ENCODE results near the gene HIPK2. TPM values are rescaled to one million over a fixed set of nuclear protein-coding genes. Genes with fewer than 3 reads are reported as not detected.

Gene HIPK2
- polyA plus RNA-seq, 1 donor, result 12.6 TPM

DNA sequence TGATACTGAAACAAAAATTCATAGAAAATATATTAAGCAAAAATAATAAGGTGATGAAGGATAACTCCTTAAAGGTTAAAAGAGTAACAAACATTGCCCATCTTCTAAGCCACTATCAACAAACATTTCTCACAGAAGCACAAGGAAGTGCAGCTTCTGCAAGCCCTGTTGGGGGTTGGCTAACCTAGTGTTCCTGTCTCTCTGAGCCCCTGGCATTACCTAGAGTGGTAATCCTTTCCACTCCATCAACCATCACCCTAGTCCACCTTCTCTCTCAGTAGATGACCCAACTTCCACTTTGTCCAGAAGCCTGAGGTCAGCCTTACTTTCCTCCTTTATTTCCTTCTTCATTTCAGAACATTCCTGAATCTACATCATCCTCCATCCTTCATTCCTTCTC is 59.7 kb downstream of the HIPK2 start:
- H3K4me3 ChIP-seq (ENCODE audit: low read length), result no peak overlapping the region
- no peak overlapping the region for H3K27ac ChIP-seq (ENCODE audit: low read length)
- H3K27me3 ChIP-seq (ENCODE audit: control insufficient read depth, insufficient read depth, low read length), result no peaks in the 10 kb centered on the region
- no peak for DNase-seq
- H3K4me1 ChIP-seq (ENCODE audit: control insufficient read depth, insufficient read depth, low read length), result peaks cover 12% of the 10 kb centered on the region
- H3K9me3 ChIP-seq (ENCODE audit: control insufficient read depth, low read depth, low read length), result no peaks in the 10 kb centered on the region
- H3K36me3 ChIP-seq (ENCODE audit: control insufficient read depth, insufficient read depth, low read length), result peaks cover 34% of the 10 kb centered on the region

DNA sequence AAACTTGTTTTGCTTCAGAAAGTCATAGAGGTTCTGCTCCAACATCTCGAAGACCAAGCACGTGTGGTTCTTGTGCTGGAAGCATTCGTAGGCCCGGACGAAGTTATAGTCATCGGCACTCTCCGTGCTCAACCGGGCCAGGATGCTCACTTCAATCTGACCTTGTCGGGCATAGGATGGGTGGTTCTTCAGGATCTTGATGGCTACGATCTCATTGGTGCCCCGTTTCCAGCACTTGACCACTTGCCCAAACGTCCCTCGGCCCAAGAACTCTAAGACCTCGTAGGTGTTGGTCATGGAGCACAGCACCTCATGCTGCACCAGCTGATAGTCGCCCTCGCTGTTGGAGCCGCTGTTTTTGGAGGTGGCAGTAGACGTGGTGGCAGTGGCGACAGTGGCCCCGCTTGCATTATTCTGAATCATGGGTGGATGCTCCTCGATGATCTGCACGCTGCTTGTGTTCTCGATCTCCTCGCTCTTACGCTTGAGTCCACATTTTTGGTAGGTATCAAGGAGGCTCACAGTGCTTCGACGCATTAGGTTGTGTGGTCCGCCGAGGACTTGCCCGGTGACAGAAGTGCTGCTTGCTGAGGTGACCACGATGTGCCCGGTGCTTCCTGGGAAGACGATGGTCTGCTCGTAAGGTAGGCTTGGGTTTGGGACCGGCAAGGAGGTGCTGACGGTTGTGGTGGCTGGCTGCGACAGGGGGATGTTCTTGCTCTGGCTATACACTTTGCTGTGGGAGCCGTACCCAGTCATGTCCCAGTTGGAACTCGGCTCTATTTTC is 61.4 kb downstream of the HIPK2 start:
- WGBS (ENCODE audit: insufficient coverage, low lambda C conversion rate), result no CpG with 5 or more reads among the region's 39 CpGs
- no peak for DNase-seq
- Histone ChIP-seq H3K4me3 (ENCODE audit: low read length) (no peak overlapping the region), H3K4me1 (ENCODE audit: control insufficient read depth, insufficient read depth, low read length) (peaks cover 2% of the 10 kb centered on the region), H3K27me3 (ENCODE audit: control insufficient read depth, insufficient read depth, low read length) (no peaks in the 10 kb centered on the region), H3K27ac (ENCODE audit: low read length) (no peak overlapping the region), H3K9me3 (ENCODE audit: control insufficient read depth, low read depth, low read length) (no peaks in the 10 kb centered on the region), H3K36me3 (ENCODE audit: control insufficient read depth, insufficient read depth, low read length) (peaks cover 37% of the 10 kb centered on the region)

DNA sequence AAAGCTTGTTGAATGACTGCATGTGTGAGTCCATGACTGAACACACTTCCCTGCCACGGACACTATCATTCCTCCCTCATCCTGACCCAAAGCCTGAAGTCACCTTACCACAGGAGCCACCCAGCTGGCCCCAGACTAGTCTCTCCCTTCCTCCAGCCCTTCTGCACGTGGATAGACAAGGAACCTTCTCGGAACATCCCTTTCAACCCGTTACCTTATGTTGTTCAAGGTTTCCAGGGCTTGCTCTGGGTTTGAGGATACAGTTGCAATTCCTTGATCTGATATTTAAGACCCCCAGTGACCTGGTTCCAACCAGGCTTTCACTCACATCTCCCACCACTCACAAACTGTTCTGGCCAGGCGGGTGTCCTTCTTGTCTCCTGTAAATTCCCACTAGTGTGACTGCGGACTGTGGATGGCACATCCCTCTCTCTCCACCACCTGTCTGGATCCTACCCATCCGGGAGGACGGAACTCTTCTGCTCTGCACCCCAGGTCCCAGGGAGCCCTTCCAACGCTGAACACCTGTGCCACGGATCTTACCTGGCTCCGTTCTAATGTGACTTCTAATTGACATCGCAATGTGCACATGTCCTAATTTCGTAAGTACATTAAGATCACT is 62.5 kb downstream of the HIPK2 start:
- H3K27ac ChIP-seq (ENCODE audit: low read length), result no peak overlapping the region
- 100% methylated on average over 1 of the region's 13 CpGs for WGBS (ENCODE audit: insufficient coverage, low lambda C conversion rate)
- no peak for DNase-seq
- no peaks in the 10 kb centered on the region for H3K27me3 ChIP-seq (ENCODE audit: control insufficient read depth, insufficient read depth, low read length)
- peaks cover 37% of the 10 kb centered on the region for H3K36me3 ChIP-seq (ENCODE audit: control insufficient read depth, insufficient read depth, low read length)
- no peak overlapping the region for H3K4me3 ChIP-seq (ENCODE audit: low read length)
- no peaks in the 10 kb centered on the region for H3K4me1 ChIP-seq (ENCODE audit: control insufficient read depth, insufficient read depth, low read length)
- no peaks in the 10 kb centered on the region for H3K9me3 ChIP-seq (ENCODE audit: control insufficient read depth, low read depth, low read length)

DNA sequence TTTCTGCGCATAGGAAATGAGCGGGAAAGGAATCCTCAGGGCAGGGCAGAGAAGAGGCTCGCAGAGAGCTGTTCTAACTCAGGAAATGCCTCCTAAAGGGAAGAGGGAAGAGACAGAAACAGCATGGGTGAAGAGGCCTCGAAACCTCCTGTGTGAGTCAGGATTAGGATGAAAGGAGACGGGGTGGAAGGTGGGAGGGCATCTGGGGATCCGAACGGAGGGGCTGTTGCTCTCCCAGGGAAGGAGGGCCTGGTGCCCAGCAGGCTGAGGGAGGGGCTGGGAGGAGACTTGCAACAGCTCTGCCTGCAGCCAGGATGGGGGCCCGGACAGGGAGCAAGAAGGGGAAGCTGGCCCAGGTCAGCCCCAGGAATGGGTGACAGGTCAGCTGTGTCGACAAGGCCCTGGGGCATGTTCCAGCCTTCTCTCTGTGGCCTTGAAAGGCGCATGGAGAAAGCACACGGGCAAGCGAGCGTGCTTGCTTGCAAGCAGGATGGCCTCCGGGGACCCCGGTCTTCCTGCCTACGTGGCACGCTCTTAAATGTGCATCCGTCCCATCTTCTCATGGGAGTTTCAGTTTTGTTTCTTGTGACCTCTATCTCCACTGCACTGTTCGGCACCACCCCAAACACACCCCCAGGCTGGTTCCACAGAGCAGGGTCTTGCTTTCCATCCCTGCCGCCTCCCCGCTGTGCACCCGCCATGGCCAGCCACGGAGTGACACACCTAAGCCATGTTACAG is 63.5 kb downstream of the HIPK2 start:
- H3K9me3 ChIP-seq (ENCODE audit: control insufficient read depth, low read depth, low read length), result no peaks in the 10 kb centered on the region
- no peak overlapping the region for H3K27ac ChIP-seq (ENCODE audit: low read length)
- no peak for DNase-seq
- 87% methylated on average over 5 of the region's 23 CpGs for WGBS (ENCODE audit: insufficient coverage, low lambda C conversion rate)
- H3K4me1 ChIP-seq (ENCODE audit: control insufficient read depth, insufficient read depth, low read length), result no peaks in the 10 kb centered on the region
- no peak overlapping the region for H3K4me3 ChIP-seq (ENCODE audit: low read length)
- H3K36me3 ChIP-seq (ENCODE audit: control insufficient read depth, insufficient read depth, low read length), result peaks cover 39% of the 10 kb centered on the region
- H3K27me3 ChIP-seq (ENCODE audit: control insufficient read depth, insufficient read depth, low read length), result no peaks in the 10 kb centered on the region

DNA sequence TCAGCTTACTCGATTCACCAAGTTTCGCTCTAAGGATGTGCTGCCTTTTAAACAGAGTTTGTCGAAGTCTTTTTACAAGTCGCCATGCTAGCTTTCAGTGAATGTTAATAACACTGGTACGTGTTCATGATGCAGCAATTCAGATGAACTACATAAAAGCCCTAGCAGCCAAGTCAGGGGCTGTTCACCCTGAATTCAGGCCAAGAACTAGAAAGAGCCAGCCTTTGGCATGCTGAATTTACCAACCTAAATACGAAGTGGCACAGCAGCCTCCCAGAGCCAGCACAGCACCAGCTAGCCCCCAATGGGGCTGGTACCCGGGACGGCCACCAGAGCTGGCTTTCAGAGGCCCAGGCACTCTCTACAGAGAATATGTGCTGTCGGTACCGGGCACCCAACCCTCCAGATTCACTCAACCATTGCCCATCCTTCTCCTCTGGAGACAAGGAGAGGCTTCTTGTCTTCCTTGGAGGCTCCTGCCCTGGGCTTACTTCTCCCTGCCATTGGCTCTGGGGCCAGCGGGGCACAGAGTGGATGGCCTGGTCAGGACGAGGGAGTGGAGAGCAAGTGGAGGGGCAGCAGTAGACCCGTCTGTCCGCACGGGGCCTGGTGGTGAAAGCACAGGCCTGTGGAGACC is 64.2 kb downstream of the HIPK2 start:
- Histone ChIP-seq H3K36me3 (ENCODE audit: control insufficient read depth, insufficient read depth, low read length) (peaks cover 42% of the 10 kb centered on the region), H3K9me3 (ENCODE audit: control insufficient read depth, low read depth, low read length) (no peaks in the 10 kb centered on the region), H3K4me1 (ENCODE audit: control insufficient read depth, insufficient read depth, low read length) (no peaks in the 10 kb centered on the region), H3K27ac (ENCODE audit: low read length) (no peak overlapping the region), H3K4me3 (ENCODE audit: low read length) (no peak overlapping the region), H3K27me3 (ENCODE audit: control insufficient read depth, insufficient read depth, low read length) (no peaks in the 10 kb centered on the region)
- no peak for DNase-seq
- WGBS (ENCODE audit: insufficient coverage, low lambda C conversion rate), result 100% methylated on average over 2 of the region's 15 CpGs

DNA sequence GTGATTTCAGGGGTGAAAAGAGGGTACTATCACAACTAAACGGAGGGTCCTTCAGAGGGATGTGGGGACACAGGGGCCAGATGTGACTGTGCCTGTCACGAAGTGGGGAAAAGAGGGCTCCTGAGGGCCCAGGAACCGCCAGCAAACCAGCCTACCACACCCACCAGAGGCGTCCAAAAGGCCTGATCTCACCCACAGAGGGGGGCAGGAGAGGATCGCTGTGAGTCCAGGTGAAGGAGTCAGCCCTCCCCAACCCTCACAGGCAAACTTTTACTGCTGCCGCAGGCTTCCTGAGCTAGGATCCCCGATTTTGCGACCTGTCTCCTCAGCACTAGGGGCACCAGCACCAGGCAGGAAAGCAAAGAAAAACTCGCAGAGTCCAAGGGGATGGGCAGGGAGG is 64.7 kb downstream of the HIPK2 start:
- Histone ChIP-seq H3K27me3 (ENCODE audit: control insufficient read depth, insufficient read depth, low read length) (no peaks in the 10 kb centered on the region), H3K4me3 (ENCODE audit: low read length) (no peak overlapping the region), H3K4me1 (ENCODE audit: control insufficient read depth, insufficient read depth, low read length) (no peaks in the 10 kb centered on the region), H3K27ac (ENCODE audit: low read length) (no peak overlapping the region), H3K9me3 (ENCODE audit: control insufficient read depth, low read depth, low read length) (no peaks in the 10 kb centered on the region), H3K36me3 (ENCODE audit: control insufficient read depth, insufficient read depth, low read length) (peaks cover 46% of the 10 kb centered on the region)
- no CpG with 5 or more reads among the region's 9 CpGs for WGBS (ENCODE audit: insufficient coverage, low lambda C conversion rate)
- DNase-seq, result no peak

DNA sequence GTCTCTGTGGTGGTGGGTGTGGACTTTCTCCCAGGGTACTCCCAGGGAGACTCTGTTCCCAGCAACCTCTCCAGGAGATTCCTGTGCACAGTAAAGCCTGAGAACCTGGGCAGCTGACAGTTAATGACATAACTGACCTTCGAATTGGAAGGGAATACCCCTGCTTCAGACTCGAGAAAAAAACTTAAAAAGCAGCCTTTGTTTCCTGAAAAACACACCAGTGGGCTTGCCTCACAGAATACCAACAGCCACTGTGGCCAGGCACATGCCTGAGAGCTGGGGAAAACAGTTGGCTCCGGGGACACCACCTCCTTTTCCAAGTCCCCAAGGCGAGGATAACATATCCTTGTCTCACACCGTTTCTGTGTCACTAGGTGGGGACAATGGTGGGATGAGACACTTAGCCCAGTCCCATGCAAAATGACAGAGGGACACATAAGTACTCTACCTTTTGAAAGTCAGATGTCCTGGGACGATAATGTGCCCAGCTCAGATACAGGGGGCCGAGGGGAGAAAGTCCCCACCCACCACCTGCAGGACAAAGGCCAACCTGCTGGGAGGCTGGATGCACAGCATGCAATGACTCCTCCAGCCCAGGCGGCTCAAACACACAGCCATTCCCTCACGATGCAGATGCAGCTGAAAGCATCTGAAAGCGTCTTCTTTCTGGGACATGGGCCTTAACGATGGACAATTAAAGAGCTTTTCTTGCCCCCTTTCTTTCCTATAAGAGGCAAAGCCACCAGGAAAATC is 65.6 kb downstream of the HIPK2 start:
- Histone ChIP-seq H3K27me3 (ENCODE audit: control insufficient read depth, insufficient read depth, low read length) (no peaks in the 10 kb centered on the region), H3K9me3 (ENCODE audit: control insufficient read depth, low read depth, low read length) (no peaks in the 10 kb centered on the region), H3K36me3 (ENCODE audit: control insufficient read depth, insufficient read depth, low read length) (peaks cover 46% of the 10 kb centered on the region), H3K27ac (ENCODE audit: low read length) (no peak overlapping the region), H3K4me1 (ENCODE audit: control insufficient read depth, insufficient read depth, low read length) (no peaks in the 10 kb centered on the region), H3K4me3 (ENCODE audit: low read length) (no peak overlapping the region)
- peak in 1 of 2 donors; percentile 41 for DNase-seq
- no CpG with 5 or more reads among the region's 11 CpGs for WGBS (ENCODE audit: insufficient coverage, low lambda C conversion rate)

DNA sequence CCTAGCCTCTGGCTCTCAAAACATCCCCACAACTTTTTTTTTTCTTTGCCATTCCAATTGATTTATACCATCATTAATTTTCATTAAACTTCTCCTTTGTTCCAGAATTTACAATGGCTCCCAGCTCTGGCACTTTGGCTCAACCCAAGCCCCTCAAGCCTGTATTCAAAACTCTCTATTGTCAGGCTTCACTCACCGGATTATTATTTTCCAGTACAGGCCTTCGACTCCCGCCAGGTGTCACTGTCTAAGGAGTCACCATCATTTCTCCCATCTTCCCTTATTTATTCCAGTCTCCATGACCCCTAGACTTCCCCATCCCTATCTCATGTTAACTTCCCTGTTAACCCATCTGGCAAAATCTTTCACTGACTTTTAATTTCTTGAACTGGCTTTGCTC is 67.8 kb downstream of the HIPK2 start:
- 100% methylated on average over 3 of the region's 3 CpGs for WGBS (ENCODE audit: insufficient coverage, low lambda C conversion rate)
- H3K4me3 ChIP-seq (ENCODE audit: low read length), result no peak overlapping the region
- peaks cover 32% of the 10 kb centered on the region for H3K36me3 ChIP-seq (ENCODE audit: control insufficient read depth, insufficient read depth, low read length)
- DNase-seq, result no peak
- H3K4me1 ChIP-seq (ENCODE audit: control insufficient read depth, insufficient read depth, low read length), result no peaks in the 10 kb centered on the region
- no peaks in the 10 kb centered on the region for H3K27me3 ChIP-seq (ENCODE audit: control insufficient read depth, insufficient read depth, low read length)
- H3K27ac ChIP-seq (ENCODE audit: low read length), result no peak overlapping the region
- no peaks in the 10 kb centered on the region for H3K9me3 ChIP-seq (ENCODE audit: control insufficient read depth, low read depth, low read length)

DNA sequence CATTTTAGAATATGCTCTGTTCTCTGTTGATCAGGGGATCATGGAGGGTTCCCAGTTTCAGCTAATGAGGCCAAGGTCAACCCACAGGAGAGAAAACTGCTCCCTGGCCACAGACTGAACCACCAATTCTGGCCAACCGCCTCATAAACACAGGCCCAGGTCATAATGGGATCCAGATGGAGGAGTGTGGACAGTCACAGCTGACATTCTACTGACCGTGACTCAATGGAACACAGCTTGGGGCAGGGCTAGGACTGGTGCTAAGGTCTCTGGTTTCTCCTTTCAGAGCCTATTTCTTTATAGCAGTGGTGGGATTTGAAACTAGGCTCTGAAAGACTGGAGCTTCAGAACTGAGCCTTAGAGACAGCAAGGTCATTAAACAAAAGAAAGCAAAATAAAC is 68.3 kb downstream of the HIPK2 start:
- Histone ChIP-seq H3K27ac (ENCODE audit: low read length) (no peak overlapping the region), H3K4me3 (ENCODE audit: low read length) (no peak overlapping the region), H3K4me1 (ENCODE audit: control insufficient read depth, insufficient read depth, low read length) (no peaks in the 10 kb centered on the region), H3K27me3 (ENCODE audit: control insufficient read depth, insufficient read depth, low read length) (no peaks in the 10 kb centered on the region), H3K9me3 (ENCODE audit: control insufficient read depth, low read depth, low read length) (no peaks in the 10 kb centered on the region), H3K36me3 (ENCODE audit: control insufficient read depth, insufficient read depth, low read length) (peaks cover 27% of the 10 kb centered on the region)
- no peak for DNase-seq
- no CpG with 5 or more reads among the region's 2 CpGs for WGBS (ENCODE audit: insufficient coverage, low lambda C conversion rate)

DNA sequence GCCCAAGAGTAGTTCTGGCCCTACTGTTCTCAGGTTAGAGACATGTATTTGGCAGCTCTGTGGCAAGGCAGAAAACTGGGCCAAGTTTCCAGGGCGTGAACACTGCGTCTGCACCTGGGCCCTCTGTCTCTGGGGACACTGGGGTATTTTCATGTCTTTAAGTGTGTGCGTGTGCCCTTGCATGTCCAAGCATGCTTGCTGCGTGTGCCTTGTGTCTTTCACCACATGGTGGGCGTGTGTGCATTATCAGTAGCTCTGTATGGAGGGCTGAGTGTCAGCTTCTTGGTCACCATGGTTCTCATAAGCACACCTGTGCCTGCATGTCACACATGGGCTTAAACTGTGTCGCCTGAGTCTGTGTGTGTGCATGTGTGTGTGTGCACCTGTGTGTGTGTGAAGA is 69.3 kb downstream of the HIPK2 start:
- H3K36me3 ChIP-seq (ENCODE audit: control insufficient read depth, insufficient read depth, low read length), result peaks cover 22% of the 10 kb centered on the region
- no peaks in the 10 kb centered on the region for H3K27me3 ChIP-seq (ENCODE audit: control insufficient read depth, insufficient read depth, low read length)
- H3K4me3 ChIP-seq (ENCODE audit: low read length), result no peak overlapping the region
- H3K4me1 ChIP-seq (ENCODE audit: control insufficient read depth, insufficient read depth, low read length), result no peaks in the 10 kb centered on the region
- H3K27ac ChIP-seq (ENCODE audit: low read length), result no peak overlapping the region
- no peaks in the 10 kb centered on the region for H3K9me3 ChIP-seq (ENCODE audit: control insufficient read depth, low read depth, low read length)
- no CpG with 5 or more reads among the region's 6 CpGs for WGBS (ENCODE audit: insufficient coverage, low lambda C conversion rate)
- DNase-seq, result no peak

All from large intestine (tissue), 3 donors.